ENCODE data around the gene SENP2. TPM values are rescaled to one million over a fixed set of nuclear protein-coding genes. Genes with fewer than 3 reads are reported as not detected.
A peak's percentile ranks its signal among the peaks of the same experiment; 100 is the strongest.

The SENP2 gene
- total and polyA plus RNA-seq, 9 of the 15 experiments (the other 6 are each of a cell fraction or from before 2014, with no cell fraction given) = 11.8 to 67.1 (median 41.1) TPM

DNA sequence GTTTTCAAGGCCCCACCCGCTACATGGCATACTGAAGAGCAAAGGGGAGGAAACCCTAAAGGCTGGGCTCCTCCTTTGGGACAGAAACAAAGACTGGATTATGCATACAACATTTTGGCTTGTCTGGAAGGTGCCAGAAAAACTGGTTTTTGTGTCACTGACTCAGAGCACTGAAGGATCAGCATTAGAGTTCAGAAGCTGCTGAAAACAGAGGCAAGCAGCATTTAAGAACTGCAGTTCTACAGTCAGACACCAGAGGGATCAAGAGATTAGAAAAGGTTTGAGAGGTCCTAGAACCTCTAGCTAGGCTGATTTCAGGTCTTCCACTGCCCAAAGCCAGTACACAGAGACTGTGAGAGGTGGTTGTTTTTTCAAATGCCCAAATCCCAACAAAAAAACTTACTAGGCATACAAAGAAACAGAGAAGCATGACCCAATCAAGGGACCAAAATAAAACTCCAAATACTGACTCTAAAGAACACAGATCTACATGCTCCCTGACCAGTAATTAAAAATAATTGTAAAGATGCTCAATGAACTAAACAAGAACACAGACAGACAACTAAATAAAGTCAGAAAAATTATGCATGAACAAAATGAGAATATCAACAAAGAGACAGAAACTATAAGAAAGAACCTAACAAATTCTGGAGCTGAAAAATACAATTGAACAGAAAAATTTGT, 91.2 kb downstream of the SENP2 start:
- in situ Hi-C loops (cut with MboI) = no loop called here
- Histone ChIP-seq H3K79me2 (ENCODE audit: control insufficient read depth, insufficient read depth, low read length) (no peaks in the 10 kb centered on the region), H3K36me3 (ENCODE audit: control insufficient read depth, insufficient read depth, low read length) (peaks cover 64% of the 10 kb centered on the region), H3K27ac (ENCODE audit: extremely low read depth, low read depth, low read length) (no peak overlapping the region), H3K27me3 (ENCODE audit: control insufficient read depth in 2 of 2, insufficient read depth in 2 of 2, low read length in 2 of 2) (no peaks in the 10 kb centered on the region), H3K4me2 (ENCODE audit: insufficient read depth, low read length) (no peak overlapping the region), H3K9me3 (replicated peaks; ENCODE audit: control insufficient read depth, insufficient read depth, low read depth, low read length) (0 out of 2 replicates have a peak, but pooled peaks cover 4% of the 10 kb centered on the region), H2AFZ (ENCODE audit: low read depth, low read length) (no peak overlapping the region), H4K20me1 (replicated peaks; ENCODE audit: control insufficient read depth, insufficient read depth, low read length) (no peaks in the 10 kb centered on the region), H3K9ac (ENCODE audit: insufficient read depth in 1 of 2, low read depth in 2 of 2, low read length in 2 of 2) (no peak overlapping the region), H3K9me1 (ENCODE audit: control insufficient read depth, insufficient read depth, low read length) (no peaks in the 10 kb centered on the region), H3K4me1 (replicated peaks in 1 of 2; ENCODE audit: control insufficient read depth in 2 of 2, insufficient read depth in 2 of 2, low read length in 2 of 2) (no peaks in the 10 kb centered on the region), H3K4me3 (no peak overlapping the region)
- BruUV-seq (replicated peaks) = no TSS peak
- ChIA-PET POLR2A (interaction anchor here (0.5 to 1.6 kb wide), 7 partner anchors 17 to 205 kb away, joined by 3 to 5 read pairs (median 3); no protein-coding TSS in a partner anchor), CTCF (ENCODE audit: low intra/inter-chr PET ratio) (interaction anchor here (0.7 to 1.0 kb wide), 3 partner anchors 17 to 1239 kb away, joined by 3 to 4 read pairs (median 3); no protein-coding TSS in a partner anchor)
- FAIRE-seq (peak; percentile 84), DNase-seq (ENCODE audit: extremely low read depth in 1 of 4, low spot score in 3 of 4) (peak; percentile 57 to 68 (median 62)), ATAC-seq (peak; percentile 92)
- intact Hi-C loops (cut with micrococcal nuclease) = loop anchor here (5.0 kb wide), 1 partner anchor 90 kb away; no protein-coding TSS in a partner anchor
- WGBS (ENCODE audit: insufficient coverage, low coverage, missing lambda C conversion rate) = 100% methylated on average over 1 of the region's 1 CpG
- TF ChIP-seq CTCF (IDR thresholded peaks at IDR 0.05 in 2 of 3, conservative IDR thresholded peaks at IDR 0.05 in 1 of 3; ENCODE audit: insufficient read depth in 2 of 3, low read depth in 1 of 3, low read length in 3 of 3) = peak; percentile 53 to 58 (median 55)
- TF ChIP-seq DNMT1 (IDR thresholded peaks at IDR 0.05) = no peak
- peak; percentile 64 for TF ChIP-seq SMC3 (conservative IDR thresholded peaks at IDR 0.05; ENCODE audit: insufficient read depth, low read depth, low read length)
- peak; percentile 28 for TF ChIP-seq ZNF280A (IDR thresholded peaks at IDR 0.05; ENCODE audit: low read depth, partially characterized antibody)
- TF ChIP-seq ZNF780A (CRISPR knock-in tag; IDR thresholded peaks at IDR 0.05) = no peak
- TF ChIP-seq, protein P1, sequence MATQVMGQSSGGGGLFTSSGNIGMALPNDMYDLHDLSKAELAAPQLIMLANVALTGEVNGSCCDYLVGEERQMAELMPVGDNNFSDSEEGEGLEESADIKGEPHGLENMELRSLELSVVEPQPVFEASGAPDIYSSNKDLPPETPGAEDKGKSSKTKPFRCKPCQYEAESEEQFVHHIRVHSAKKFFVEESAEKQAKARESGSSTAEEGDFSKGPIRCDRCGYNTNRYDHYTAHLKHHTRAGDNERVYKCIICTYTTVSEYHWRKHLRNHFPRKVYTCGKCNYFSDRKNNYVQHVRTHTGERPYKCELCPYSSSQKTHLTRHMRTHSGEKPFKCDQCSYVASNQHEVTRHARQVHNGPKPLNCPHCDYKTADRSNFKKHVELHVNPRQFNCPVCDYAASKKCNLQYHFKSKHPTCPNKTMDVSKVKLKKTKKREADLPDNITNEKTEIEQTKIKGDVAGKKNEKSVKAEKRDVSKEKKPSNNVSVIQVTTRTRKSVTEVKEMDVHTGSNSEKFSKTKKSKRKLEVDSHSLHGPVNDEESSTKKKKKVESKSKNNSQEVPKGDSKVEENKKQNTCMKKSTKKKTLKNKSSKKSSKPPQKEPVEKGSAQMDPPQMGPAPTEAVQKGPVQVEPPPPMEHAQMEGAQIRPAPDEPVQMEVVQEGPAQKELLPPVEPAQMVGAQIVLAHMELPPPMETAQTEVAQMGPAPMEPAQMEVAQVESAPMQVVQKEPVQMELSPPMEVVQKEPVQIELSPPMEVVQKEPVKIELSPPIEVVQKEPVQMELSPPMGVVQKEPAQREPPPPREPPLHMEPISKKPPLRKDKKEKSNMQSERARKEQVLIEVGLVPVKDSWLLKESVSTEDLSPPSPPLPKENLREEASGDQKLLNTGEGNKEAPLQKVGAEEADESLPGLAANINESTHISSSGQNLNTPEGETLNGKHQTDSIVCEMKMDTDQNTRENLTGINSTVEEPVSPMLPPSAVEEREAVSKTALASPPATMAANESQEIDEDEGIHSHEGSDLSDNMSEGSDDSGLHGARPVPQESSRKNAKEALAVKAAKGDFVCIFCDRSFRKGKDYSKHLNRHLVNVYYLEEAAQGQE (IDR thresholded peaks at IDR 0.05; ENCODE audit: borderline replicate concordance) = peak; percentile 42; the same call in 1 of the 2 replicates
- TF ChIP-seq, protein P1 (CRISPR knock-in tag; IDR thresholded peaks at IDR 0.05; ENCODE audit: low read depth) = no peak
- TF ChIP-seq CBFA2T3 (IDR thresholded peaks at IDR 0.05) = no peak
- TF ChIP-seq RAD21 (CRISPR knock-in tag; conservative IDR thresholded peaks at IDR 0.05 in 1 of 2, IDR thresholded peaks at IDR 0.05 in 1 of 2) = peak; percentile 35 to 76; a peak in 3 of 4 replicates
